Stimulated activated CD4-positive, alpha-beta T cell treated with anti-CD3 and anti-CD28 coated beads, Interleukin-1b, Interleukin-23, amount 100 ng/mL, for 24 hours (primary cell): Measurements from ENCODE around the gene FBXO28.
"Not testable (repeated sequence)": the region's sequence is repeated elsewhere in the genome, so short reads cannot be mapped to it uniquely, and the experiment has no call there.

Experiments
- DNase-seq, 4 experiments: peaks; one replicate each; pipeline ENCODE4 v3.0.0-alpha.2; 2020; ENCODE audit warnings: low read depth in 4 of 4, low spot score in 1 of 4

FBXO28 gene

GRCh38 chr1:224183591-224184312, 69.8 kb downstream of the FBXO28 start:
- DNase-seq = peak in 3 of 4 experiments; percentile 21 to 54 (median 43)

GRCh38 chr1:224185208-224185607, 71.3 kb downstream of the FBXO28 start:
- DNase-seq = no peak

GRCh38 chr1:224188286-224188685, 74.4 kb downstream of the FBXO28 start:
- no peak for DNase-seq

DNA sequence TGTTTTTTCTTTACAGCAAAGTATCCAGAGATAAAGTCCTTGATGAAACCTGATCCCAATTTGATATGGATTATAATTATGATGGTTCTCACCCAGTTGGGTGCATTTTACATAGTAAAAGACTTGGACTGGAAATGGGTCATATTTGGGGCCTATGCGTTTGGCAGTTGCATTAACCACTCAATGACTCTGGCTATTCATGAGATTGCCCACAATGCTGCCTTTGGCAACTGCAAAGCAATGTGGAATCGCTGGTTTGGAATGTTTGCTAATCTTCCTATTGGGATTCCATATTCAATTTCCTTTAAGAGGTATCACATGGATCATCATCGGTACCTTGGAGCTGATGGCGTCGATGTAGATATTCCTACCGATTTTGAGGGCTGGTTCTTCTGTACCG, 75.7 kb downstream of the FBXO28 start:
- no peak for DNase-seq

GRCh38 chr1:224192082-224192788, 78.3 kb downstream of the FBXO28 start:
- DNase-seq = no peak

DNA sequence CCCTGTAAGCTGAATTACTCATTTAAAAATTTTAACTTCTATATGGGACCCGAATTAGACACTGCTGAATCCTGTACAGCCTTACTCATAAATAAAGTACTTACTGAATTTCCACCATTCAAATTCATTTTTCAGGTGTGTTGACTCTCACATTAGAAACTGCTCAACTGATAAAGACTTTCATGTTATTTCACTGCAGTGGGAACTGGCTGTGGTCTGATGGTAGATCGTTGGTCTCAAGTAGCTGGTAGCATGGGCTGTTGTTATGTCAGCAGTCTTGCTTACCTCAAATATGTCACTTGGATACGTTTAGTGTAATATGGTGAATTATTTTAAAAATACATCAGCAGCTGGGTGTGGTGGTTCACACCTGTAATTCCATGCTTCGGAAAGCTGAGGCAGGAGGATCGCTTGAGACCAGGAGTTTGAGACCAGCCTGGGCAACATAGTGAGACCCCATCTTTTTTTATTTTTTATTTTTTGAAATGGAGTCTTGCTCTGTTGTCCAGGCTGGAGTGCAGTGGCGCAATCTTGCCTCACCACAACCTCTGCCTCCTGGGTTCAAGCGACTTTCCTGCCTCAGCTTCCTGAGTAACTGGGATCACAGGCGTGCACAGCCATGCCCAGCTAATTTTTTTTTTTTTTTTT, 79.5 kb downstream of the FBXO28 start:
- no peak for DNase-seq

- DNase-seq = no peak
These were observed 83.1 kb downstream of the FBXO28 start for GRCh38 chr1:224196813-224197600.

DNA sequence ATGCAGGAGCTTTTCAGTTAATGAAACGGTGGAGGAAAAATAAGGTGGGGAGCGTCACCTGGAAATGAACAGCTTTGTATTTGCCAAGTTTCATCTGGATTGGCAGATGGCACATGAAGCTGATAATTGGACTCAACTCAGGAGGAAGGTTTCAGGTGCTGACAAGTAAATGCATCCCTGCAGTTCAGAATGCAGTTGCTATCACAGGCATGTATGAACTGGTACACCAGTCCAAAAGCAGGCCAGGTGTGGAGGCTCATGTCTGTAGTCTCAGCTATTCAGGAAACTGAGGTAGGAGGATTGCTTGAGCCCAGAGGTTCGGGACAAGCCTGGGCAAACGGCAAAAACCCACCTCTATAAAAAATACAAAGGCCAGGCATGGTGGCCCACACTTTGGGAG, 84.7 kb downstream of the FBXO28 start:
- DNase-seq = no peak

DNA sequence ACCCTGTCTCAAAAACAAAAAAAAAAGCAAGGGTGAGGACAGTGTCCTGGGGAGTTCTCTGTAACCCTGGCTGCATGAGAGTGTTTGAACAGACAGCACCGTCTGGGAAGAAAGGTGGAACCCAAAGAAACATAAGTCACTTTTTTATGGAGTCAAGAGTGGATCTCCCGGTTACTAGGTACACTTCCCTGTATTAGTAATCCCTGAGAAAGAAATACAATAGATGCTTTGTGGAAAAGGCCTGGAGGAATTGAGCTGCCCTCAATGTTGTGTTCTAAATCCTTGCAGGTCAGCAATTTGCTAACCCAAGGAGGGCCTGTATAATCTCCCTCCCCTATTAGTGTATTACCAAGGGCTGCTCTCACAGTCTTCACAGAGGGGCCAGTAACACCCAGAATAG, 85.8 kb downstream of the FBXO28 start:
- DNase-seq = no peak

DNA sequence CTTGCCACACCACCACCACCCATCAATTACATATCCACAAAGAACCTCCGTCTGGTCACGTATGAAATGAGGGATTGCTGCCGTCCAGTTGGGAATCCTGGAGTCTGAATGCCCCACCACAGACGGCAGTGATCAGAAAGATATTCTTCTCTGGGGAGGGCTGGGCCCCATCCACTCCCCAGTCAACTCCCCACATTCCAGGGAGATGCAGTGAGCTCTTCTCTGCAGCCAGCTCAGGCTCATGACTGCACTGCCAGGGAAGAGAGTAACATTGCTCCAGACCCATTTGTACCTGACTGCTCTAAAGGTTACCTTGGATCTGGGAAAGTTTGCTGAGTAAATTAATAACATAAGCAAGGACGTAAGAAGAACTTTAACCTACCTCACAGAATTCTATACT, 87.5 kb downstream of the FBXO28 start:
- no peak for DNase-seq

DNA sequence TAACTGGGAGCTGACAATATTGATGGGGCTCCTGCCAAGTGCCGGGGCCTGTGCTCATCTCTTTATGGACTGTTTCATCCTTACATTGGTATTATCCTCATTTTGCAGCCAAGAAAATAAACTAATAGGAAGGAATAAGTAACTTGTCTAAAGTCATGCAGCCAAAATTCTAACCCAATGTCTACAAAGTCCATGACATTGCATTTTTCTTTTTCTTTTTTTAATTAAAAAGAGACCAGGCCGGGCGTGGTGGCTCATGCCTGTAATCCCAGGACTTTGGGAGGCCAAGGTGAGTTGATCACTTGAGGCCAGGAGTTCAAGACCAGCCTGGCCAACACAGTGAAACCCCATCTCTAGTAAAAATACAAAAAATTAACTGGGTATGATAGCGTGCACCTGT, 87.9 kb downstream of the FBXO28 start:
- DNase-seq = no peak

- no peak for DNase-seq
These were observed 89.5 kb downstream of the FBXO28 start for GRCh38 chr1:224203243-224204016.

DNA sequence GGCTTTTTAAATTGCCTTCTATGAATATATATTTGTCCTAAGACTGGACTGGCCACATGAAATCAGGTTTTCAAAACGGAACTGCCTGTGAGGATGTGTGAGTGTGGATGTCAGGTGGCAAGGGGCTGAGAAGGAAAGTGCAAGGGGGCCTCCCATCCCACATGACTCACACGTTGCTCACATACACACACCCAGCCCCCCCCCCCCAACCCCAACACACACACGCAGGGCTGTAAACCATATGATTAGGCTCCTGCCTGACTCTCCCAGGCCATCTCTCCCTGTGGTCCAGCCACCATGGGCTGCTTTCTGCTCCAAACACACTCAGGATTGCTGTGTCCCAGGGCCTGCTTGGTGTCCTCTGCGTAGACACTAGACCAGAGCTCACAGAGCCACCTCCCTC, 91.5 kb downstream of the FBXO28 start:
- peak in 3 of 4 experiments; percentile 7 to 39 (median 10) for DNase-seq

- not testable (repeated sequence) for DNase-seq
These were observed 92.1 kb downstream of the FBXO28 start for GRCh38 chr1:224205931-224206538.

DNA sequence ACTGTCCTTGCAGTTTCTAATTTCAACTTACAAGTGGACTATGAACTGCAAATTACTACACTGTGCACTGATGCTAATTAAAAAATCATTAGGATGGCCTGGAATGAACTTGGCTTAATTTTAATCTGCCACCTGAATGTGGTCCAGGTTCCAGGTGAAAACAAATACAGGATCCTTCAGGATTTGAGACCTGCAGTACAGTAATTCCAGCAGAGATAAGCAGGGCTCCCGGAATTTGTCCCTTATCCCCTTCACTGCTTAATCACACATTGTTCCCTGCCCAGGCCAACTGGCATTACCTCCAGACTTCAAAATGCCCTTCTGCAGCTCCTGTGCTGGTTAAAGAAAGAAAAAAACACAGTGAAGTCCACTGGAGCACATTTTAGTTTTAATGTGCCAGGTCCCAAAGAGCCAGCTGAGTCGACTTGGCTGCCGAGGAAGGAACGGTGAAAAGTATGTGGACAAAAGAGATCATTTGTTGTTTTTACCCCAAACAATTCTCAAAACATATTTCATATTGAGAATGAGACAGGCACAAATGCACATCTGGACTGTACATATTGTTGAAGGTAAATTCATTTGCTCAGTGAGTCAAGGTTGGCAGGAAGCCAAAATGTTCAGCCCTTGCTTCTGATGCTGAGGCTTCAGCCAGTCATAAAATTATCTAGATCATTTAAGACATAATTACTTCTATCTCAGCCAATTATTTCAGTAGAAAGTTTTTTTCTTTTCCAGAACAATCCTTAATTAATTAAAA, 97.5 kb downstream of the FBXO28 start:
- DNase-seq = no peak
